Stomach (tissue), 4 donors: ENCODE results near the gene FFAR3.

Experiments
- CTCF ChIP-seq, 7 experiments: fragments of 450-650 bp in 4 of 7; fragments of 200-600 bp in 3 of 7; sonication (generic) in 3 of 7; IDR thresholded peaks; one replicate each; pipeline ENCODE4 v1.5.1; 2016 to 2019; ENCODE audit warnings: antibody characterized with exemption in 7 of 7, control low read depth in 2 of 7, mild to moderate bottlenecking in 1 of 7
- EP300 ChIP-seq: sonication (generic); formaldehyde crosslinking; IDR thresholded peaks from one replicate; pipeline ENCODE4 v1.6.1; 2017; ENCODE audit warnings: antibody characterized with exemption
- POLR2A ChIP-seq, 4 donors: fragments of 450-650 bp; IDR thresholded peaks; one replicate each; pipeline ENCODE4 v1.6.1; 2016; ENCODE audit warnings: antibody characterized with exemption in 4 of 4, control low read depth in 2 of 4, mild to moderate bottlenecking in 1 of 4, moderate library complexity in 1 of 4
- POLR2AphosphoS5 ChIP-seq, 3 donors: sonication (generic); formaldehyde crosslinking; IDR thresholded peaks; one replicate each; pipeline ENCODE4 v1.6.1; 2016; ENCODE audit warnings: antibody characterized with exemption in 3 of 3

GRCh38 chr19:35375505-35376307 lies 17.4 kb downstream of the FFAR3 start:
- TF ChIP-seq CTCF (IDR thresholded peaks at IDR 0.05) (no peak), POLR2A (IDR thresholded peaks at IDR 0.05) (no peak), POLR2AphosphoS5 (IDR thresholded peaks at IDR 0.05) (no peak), EP300 (no peak)
